ENCODE measurements around the gene COL5A3.

DNA sequence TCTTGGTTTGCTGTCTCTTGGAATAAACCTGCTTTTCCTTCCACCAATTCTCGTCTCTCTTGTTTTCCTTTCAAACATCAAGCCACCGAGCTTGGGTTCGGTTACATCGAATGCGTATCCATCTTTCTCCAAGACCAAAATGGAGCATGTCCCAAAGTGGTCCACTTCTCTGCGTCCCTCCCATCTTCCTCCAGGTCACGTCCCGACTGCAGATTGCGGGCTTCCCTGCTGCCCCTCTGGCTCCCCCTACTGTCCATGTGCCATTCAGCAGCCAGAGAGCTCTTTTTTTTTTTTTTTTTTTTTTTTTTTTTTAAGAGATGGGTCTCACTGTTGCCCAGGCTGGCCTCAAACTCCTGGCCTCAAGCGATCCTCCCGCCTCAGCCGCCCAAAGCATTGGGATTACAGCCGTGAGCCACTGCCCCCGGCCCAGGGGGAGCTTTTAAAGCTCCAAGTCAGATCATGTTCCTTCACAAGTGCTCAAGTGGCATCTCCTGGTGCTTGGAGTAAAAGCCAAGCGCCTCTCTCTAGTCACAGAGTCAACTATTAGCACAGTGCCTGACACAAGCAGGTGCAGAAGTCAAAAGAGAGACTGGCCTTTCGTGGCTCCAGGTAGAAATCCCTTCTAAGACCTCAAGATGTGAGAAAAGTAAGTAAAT, 10.0 kb downstream of the COL5A3 start:
- TF ChIP-seq ZFP30 (CRISPR knock-in tag; IDR thresholded peaks at IDR 0.05) (no peak), ESRRG (CRISPR knock-in tag; IDR thresholded peaks at IDR 0.05) (no peak)
- TF ChIP-seq, protein P1, sequence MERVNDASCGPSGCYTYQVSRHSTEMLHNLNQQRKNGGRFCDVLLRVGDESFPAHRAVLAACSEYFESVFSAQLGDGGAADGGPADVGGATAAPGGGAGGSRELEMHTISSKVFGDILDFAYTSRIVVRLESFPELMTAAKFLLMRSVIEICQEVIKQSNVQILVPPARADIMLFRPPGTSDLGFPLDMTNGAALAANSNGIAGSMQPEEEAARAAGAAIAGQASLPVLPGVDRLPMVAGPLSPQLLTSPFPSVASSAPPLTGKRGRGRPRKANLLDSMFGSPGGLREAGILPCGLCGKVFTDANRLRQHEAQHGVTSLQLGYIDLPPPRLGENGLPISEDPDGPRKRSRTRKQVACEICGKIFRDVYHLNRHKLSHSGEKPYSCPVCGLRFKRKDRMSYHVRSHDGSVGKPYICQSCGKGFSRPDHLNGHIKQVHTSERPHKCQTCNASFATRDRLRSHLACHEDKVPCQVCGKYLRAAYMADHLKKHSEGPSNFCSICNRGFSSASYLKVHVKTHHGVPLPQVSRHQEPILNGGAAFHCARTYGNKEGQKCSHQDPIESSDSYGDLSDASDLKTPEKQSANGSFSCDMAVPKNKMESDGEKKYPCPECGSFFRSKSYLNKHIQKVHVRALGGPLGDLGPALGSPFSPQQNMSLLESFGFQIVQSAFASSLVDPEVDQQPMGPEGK (CRISPR knock-in tag; IDR thresholded peaks at IDR 0.05; ENCODE audit: borderline replicate concordance), result no peak

Measured in SK-N-SH treated with all-trans-retinoic acid at 6 μM for 48 hours (cell line).